Amniotic epithelial cell (primary cell): Measurements from ENCODE around the gene SLC25A23.
"Not testable (repeated sequence)": the region's sequence is repeated elsewhere in the genome, so short reads cannot be mapped to it uniquely, and the experiment has no call there.

ENCODE experiments used
- DNase-seq: peaks from one replicate; pipeline ENCODE4 v3.0.0-alpha.2; 2010; ENCODE audit warnings: low read depth

SLC25A23 gene

GRCh38 chr19:6459262-6460098 lies at the start of gene SLC25A23:
Gene SLC25A23 (minus strand): TSS chr19:6459792. CDS start chr19:6459628, 164 bp downstream.
- peak; percentile 73 for DNase-seq

- DNase-seq, result not testable (repeated sequence)
Observed at GRCh38 chr19:6508028-6508771, 48.6 kb upstream of the SLC25A23 start.

- no peak for DNase-seq
Observed at GRCh38 chr19:6503407-6504201, 44.0 kb upstream of the SLC25A23 start.

DNA sequence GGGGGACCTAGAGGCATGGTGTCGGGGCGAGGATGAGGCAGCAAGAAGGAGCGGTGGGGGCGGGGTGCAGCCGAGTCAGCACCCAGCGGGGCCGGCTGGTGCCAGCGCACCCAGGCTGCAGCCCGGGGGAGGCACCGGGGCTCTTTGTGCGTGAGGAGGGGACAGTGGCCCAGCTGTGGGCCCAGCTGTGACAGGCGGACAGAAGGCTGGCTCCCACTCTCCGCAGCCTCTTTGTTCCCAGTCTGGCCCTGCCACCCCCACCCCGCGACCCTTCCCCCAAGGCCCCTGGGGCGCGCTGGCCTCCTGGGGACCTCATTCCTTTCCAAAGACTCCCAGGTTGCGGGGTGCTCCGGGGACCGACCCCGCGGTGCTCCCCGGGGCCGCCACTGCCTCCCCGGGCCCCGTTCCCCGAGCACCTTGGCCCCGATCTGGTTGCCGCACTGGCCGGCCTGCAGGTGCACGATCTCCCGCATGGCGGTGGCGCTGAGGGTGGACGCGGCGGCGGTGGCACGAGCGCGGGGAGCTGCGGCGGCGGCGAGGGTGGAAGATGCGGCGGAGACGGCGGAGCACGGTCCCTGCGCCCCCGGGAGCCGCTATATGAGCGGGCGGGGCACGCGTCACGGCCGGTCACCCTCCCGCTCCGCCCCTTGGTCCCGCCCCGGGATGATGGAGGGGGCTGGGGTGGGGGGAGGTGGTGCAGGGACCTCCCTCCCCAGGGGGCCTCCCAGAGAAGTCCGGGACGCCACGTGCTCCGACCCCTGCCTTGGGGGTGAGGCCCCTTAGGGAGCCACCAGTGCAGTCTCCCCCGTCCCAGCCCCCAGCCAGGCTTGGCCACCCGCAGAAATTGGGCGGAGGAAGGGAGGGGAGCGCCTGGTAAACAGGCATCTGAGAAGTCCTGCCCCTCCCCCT lies 42.4 kb upstream of the SLC25A23 start, which contains the start of gene TUBB4A:
TUBB4A (minus strand) TSS at position 570 of the 909 bp plus-strand sequence; CDS start at position 473, 97 bp downstream.
- DNase-seq, result no peak

- DNase-seq, result no peak
Observed at GRCh38 chr19:6500837-6501739, 41.5 kb upstream of the SLC25A23 start.

DNA sequence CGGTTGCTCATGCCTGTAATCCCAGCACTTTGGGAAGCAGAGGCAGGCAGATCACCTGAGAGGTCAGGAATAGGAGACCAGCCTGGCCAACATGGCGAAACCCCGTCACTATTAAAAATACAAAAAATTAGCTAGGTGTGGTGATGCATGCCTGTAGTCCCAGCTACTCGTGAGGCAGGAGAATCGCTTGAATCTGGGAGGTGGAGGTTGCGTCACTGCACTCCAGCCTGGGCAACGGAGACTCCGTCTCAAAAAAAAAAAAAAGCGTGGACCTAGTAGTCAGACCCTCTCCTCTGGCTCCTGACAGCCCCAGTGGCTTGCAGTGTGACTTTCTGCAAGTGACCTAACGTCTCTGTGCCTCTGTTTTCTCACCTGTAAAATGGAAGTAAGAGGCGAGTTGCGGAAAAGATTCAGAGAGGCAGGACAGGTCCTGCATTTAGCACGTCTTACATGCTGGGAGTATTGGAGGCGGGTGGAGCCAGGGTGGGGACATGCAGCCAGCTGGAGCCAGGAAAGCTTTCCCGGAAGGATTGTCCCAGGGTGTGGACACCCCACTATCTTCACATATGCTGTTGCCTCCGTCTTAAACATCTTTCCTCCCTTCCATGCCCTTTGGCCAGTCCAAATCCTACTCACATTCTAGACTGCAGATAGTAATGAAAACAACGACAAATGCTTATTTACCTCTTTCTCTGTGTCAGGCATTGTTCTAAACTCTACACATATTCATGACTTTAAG lies 39.6 kb upstream of the SLC25A23 start:
- DNase-seq, result no peak

DNA sequence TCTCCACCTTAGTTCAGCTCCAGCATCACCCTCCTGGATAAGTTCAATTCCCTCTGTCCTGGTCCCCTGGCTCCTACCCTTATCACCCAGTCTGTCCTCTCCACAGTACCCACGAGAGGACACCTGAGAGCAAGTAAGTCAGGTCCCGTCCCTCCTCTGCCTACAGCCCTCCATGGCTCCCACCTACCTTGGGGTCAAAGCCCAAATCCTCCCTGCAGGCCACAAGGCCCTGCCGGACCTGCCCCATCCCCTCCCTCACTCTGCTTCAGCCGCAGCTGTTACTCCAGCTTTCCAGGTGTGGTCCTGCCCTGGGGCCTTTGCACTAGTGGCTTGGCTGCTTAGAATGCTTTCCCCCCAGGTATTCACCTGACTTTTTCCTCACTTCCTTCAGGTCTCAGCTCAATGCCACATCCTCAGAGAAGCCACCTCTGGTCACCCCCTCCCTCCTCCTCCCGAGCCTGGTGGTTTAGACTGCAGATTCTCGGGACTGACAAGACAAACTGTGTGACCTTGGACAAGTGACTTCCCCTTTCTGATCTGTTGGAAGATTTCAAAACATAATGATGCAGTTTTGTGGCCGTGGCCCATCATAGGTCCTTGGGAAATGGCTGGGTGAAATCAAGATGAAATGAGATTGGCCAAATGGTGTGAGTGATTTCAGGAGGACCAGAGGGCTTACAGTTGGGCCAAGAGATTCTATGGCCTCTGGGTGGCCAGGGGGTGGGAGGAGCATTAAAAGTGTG lies 38.9 kb upstream of the SLC25A23 start:
- no peak for DNase-seq

GRCh38 chr19:6495947-6496346 lies 36.4 kb upstream of the SLC25A23 start:
- DNase-seq, result no peak

DNA sequence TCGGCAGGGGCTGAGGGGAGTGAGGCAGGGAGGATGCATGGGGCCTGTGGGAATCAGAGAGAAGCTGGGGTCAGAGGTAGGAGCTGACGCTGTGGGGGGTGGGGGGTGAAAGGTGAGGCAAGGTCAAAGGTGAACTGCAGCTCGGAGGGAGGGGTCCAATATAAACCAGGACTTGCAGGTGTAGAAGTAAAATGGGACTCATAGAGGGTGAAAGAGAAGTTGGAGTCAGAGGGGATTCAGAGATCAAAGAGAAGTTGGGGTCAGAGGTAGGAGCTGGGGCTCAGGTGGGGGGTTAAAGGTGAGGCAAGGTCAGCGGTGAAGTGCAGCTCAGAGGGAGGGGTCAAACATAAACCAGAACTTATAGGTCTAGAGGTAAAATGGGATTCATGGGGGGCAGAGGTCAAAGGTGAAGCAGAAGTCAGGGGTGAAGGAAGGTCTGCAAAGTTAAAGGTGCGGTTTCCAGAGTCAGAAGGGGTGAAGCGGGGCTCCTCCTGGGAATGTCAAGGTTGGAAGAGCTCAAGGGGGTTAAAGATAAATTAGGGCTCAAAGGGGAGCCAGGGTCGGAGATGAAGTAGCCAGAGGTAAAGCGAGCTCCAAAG lies 34.9 kb upstream of the SLC25A23 start:
- no peak for DNase-seq

DNA sequence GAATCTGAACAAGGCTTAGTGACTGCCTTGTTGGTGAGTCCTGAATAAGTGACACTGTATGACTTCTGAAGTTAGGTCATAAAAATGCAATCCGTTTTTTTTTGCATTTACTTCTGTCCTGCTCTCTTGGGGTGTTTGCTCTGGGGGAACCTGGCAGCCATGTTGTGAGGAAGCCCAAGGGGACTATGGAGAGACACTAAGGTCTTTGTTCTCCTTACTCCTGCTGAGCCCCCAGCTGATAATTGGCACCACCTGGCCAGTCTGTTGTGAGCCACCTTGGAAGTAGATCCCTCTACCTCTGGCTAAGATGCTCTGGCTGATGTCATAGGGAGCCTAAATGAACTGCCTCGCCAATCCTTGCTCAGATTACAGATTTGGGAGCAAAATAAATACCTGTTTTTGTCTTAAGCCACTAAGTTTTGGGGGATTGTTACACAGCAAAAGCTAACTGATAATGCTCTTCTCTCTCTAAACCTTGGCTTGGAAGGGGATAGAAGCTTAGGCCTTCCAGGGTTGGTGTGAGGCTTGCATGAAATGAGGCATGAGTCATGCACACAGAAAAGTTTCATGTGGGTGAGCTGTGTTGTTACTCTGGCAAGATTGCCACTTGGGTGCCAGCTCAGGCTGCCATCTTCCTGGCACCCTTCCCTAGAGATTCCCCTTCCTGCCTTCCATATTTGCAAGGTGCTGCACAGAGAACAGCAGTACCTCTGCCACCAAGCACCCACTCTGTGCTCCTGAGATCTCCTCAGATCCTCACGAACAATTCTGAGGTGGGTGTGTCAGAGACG lies 32.4 kb upstream of the SLC25A23 start:
- DNase-seq, result no peak

DNA sequence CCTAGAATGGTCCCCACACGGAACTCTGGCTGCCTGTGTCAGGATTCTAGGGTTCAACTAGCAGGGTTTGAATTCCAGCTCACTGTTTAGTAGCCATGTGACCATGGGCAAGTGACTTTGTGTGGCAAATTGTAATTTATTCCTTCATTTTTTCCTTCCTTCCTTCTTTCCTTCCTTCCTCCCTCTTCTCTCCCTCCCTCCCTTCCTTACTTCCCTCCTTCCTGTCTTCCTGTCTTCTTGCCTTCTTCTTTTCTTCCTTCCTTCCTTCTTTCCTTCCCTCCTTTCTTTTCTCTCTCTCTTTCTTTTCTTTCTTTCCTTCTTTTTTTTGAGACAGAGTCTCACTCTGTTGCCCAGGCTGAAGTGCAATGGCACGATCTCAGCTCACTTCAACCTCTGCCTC lies 30.5 kb upstream of the SLC25A23 start:
- DNase-seq, result no peak

GRCh38 chr19:6489278-6490061 lies 29.9 kb upstream of the SLC25A23 start:
- no peak for DNase-seq

- peak; percentile 7 for DNase-seq
Observed at GRCh38 chr19:6484831-6485230, 25.2 kb upstream of the SLC25A23 start.

- DNase-seq, result no peak
Observed at GRCh38 chr19:6484230-6484629, 24.6 kb upstream of the SLC25A23 start.

- no peak for DNase-seq
Observed at GRCh38 chr19:6483235-6483634, 23.6 kb upstream of the SLC25A23 start.

GRCh38 chr19:6482343-6482686 lies 22.7 kb upstream of the SLC25A23 start:
- DNase-seq, result no peak
